H1 (cell line): Measurements from ENCODE around the gene SSTR1. TPM values are rescaled to one million over a fixed set of nuclear protein-coding genes. Genes with fewer than 3 reads are reported as not detected.
A peak's percentile ranks its signal among the peaks of the same experiment; 100 is the strongest.

Source experiments
- CTCF ChIA-PET: fragments of 300-600 bp; sonication (Branson Sonifier 250); formaldehyde crosslinking; loops from one replicate; lab custom pipeline; 2021; ENCODE audit not compliant: partially characterized antibody; lab: Charles Lee
- POLR2A ChIA-PET: fragments of 300-600 bp; sonication (Branson Sonifier 250); formaldehyde crosslinking; loops from one replicate; lab custom pipeline; 2021; ENCODE audit warnings: inconsistent platforms; ENCODE audit not compliant: partially characterized antibody; lab: Charles Lee
- DNase-seq, 2 experiments: peaks; one replicate each; pipeline versions ENCODE4 v3.0.0 to v3.0.0-alpha.2; 2010 to 2022; ENCODE audit warnings: low spot score in 2 of 2, low read depth in 1 of 2, mixed read lengths in 1 of 2
- FAIRE-seq: peaks from 2 replicates; lab custom pipeline; 2011; peaks lifted over from hg19 to GRCh38; lab: Jason Lieb, UNC
- H2AFZ ChIP-seq: 2 replicates; pipeline ENCODE4 v1.8.1; 2012; ENCODE audit warnings: low read length, inconsistent platforms
- H2AK5ac ChIP-seq: 2 replicates; pipeline ENCODE4 v1.6.1; 2013; ENCODE audit warnings: low read depth, low read length
- H2BK120ac ChIP-seq: replicated peaks from 2 replicates; pipeline ENCODE3; 2013; ENCODE audit warnings: low read depth, low read length, inconsistent platforms
- H2BK12ac ChIP-seq: 2 replicates; pipeline ENCODE4 v1.6.1; 2013; ENCODE audit warnings: low read depth, low read length
- H2BK15ac ChIP-seq: 2 replicates; pipeline ENCODE4 v1.6.1; 2013; ENCODE audit warnings: low read length
- H2BK20ac ChIP-seq: 2 replicates; pipeline ENCODE4 v1.6.1; 2013; ENCODE audit warnings: low read length
- H2BK5ac ChIP-seq: 2 replicates; pipeline ENCODE4 v1.6.1; 2013; ENCODE audit warnings: low read depth, low read length
- H3K14ac ChIP-seq: 2 replicates; pipeline ENCODE4 v1.6.1; 2013; ENCODE audit warnings: inconsistent platforms; ENCODE audit not compliant: insufficient read length
- H3K18ac ChIP-seq: 2 replicates; pipeline ENCODE4 v1.6.1; 2013; ENCODE audit warnings: low read length; ENCODE audit errors: extremely low read depth
- H3K23ac ChIP-seq: 2 replicates; pipeline ENCODE4 v1.6.1; 2013; ENCODE audit warnings: inconsistent platforms; ENCODE audit not compliant: insufficient read length
- H3K23me2 ChIP-seq: 2 replicates; pipeline ENCODE4 v1.6.1; 2013; ENCODE audit warnings: low read depth, low read length
- H3K27ac ChIP-seq: 2 replicates; pipeline ENCODE4 v1.6.1; 2011; ENCODE audit warnings: low read depth, low read length, inconsistent platforms
- H3K27me3 ChIP-seq, 4 experiments: replicated peaks in 1 of 4; 1 replicate in 1 of 4; 2 replicates in 3 of 4; pipeline versions ENCODE4 v1.6.1 to v1.8.1; 2011 to 2013; ENCODE audit warnings: low read length in 3 of 4, mild to moderate bottlenecking in 3 of 4, inconsistent platforms in 2 of 4, mixed read lengths in 2 of 4, moderate library complexity in 1 of 4; ENCODE audit not compliant: control insufficient read depth in 3 of 4, insufficient read depth in 3 of 4; ENCODE audit errors: extremely low read depth in 1 of 4
- H3K36me3 ChIP-seq, 4 experiments: 2 replicates each; pipeline versions ENCODE4 v1.6.1 to v1.8.1; 2011 to 2013; ENCODE audit warnings: mild to moderate bottlenecking in 4 of 4, low read length in 3 of 4, moderate library complexity in 2 of 4, control low read depth in 1 of 4, inconsistent platforms in 1 of 4; ENCODE audit not compliant: insufficient read depth in 4 of 4, control insufficient read depth in 2 of 4
- H3K4ac ChIP-seq: replicated peaks from 2 replicates; pipeline ENCODE3; 2013; ENCODE audit warnings: low read length, low read depth, mixed read lengths, inconsistent platforms; ENCODE audit not compliant: insufficient read length
- H3K4me1 ChIP-seq, 4 experiments: replicated peaks in 1 of 4; 1 replicate in 1 of 4; 2 replicates in 3 of 4; pipeline versions ENCODE4 v1.6.1 to v1.8.1; 2011 to 2013; ENCODE audit warnings: low read length in 3 of 4, inconsistent platforms in 2 of 4, mixed read lengths in 1 of 4; ENCODE audit not compliant: insufficient read depth in 4 of 4, control insufficient read depth in 3 of 4
- H3K4me2 ChIP-seq, 2 experiments: 2 replicates each; pipeline versions ENCODE4 v1.6.1 to v1.8.1; 2011 to 2013; ENCODE audit warnings: low read depth in 2 of 2, low read length in 2 of 2, control low read depth in 1 of 2, inconsistent platforms in 1 of 2, mild to moderate bottlenecking in 1 of 2; ENCODE audit not compliant: insufficient read depth in 1 of 2
- H3K4me3 ChIP-seq, 4 experiments: fragments of 200-600, 300-600 bp in 1 of 4; sonication (generic), shearing (Covaris generic), sonication (Bioruptor Twin) in 1 of 4; 2 replicates each; pipeline versions ENCODE4 v1.5.1 to v1.8.1; 2011 to 2016; ENCODE audit warnings: low read length in 4 of 4, low read depth in 3 of 4, control low read depth in 2 of 4, inconsistent platforms in 2 of 4, mild to moderate bottlenecking in 2 of 4, mixed read lengths in 1 of 4, moderate library complexity in 1 of 4; ENCODE audit not compliant: insufficient read depth in 2 of 4; ENCODE audit errors: extremely low read depth in 1 of 4
- H3K56ac ChIP-seq: replicated peaks from 2 replicates; pipeline ENCODE3; 2013; ENCODE audit warnings: low read depth, mild to moderate bottlenecking, mixed read lengths, low read length, inconsistent platforms; ENCODE audit not compliant: insufficient read length
- H3K79me1 ChIP-seq: 2 replicates; pipeline ENCODE4 v1.6.1; 2013; ENCODE audit warnings: low read depth, low read length, control low read depth
- H3K79me2 ChIP-seq, 2 experiments: 2 replicates each; pipeline versions ENCODE4 v1.6.1 to v1.8.1; 2012 to 2013; ENCODE audit warnings: low read length in 2 of 2, mild to moderate bottlenecking in 2 of 2, inconsistent platforms in 1 of 2; ENCODE audit not compliant: insufficient read depth in 2 of 2, control insufficient read depth in 1 of 2
- H3K9ac ChIP-seq, 4 experiments: replicated peaks in 1 of 4; 1 replicate in 1 of 4; 2 replicates in 3 of 4; pipeline versions ENCODE4 v1.6.1 to v1.8.1; 2011 to 2013; ENCODE audit warnings: low read depth in 3 of 4, low read length in 3 of 4, control low read depth in 2 of 4, mild to moderate bottlenecking in 2 of 4, moderate library complexity in 2 of 4, inconsistent platforms in 1 of 4; ENCODE audit errors: extremely low read depth in 1 of 4
- H3K9me3 ChIP-seq, 2 experiments: 2 replicates each; pipeline versions ENCODE4 v1.6.1 to v1.8.1; 2012 to 2013; ENCODE audit warnings: mild to moderate bottlenecking in 2 of 2, moderate library complexity in 2 of 2, control low read depth in 1 of 2, inconsistent platforms in 1 of 2, low read depth in 1 of 2, low read length in 1 of 2, mixed read lengths in 1 of 2; ENCODE audit not compliant: insufficient read depth in 2 of 2
- H4K20me1 ChIP-seq, 2 experiments: replicated peaks in 1 of 2; 2 replicates each; pipeline versions ENCODE3 to v1.8.1; 2011 to 2013; ENCODE audit warnings: inconsistent platforms in 2 of 2, low read length in 2 of 2, mild to moderate bottlenecking in 1 of 2; ENCODE audit not compliant: insufficient read depth in 2 of 2, control insufficient read depth in 1 of 2
- H4K5ac ChIP-seq: 2 replicates; pipeline ENCODE4 v1.6.1; 2013; ENCODE audit warnings: low read length, low read depth, mixed read lengths, inconsistent platforms; ENCODE audit not compliant: insufficient read length
- H4K8ac ChIP-seq: 2 replicates; pipeline ENCODE4 v1.8.0; 2013; ENCODE audit warnings: mild to moderate bottlenecking, moderate library complexity, low read length, inconsistent platforms; ENCODE audit not compliant: insufficient read depth; ENCODE audit errors: extremely low read depth
- H4K91ac ChIP-seq: replicated peaks from 2 replicates; pipeline ENCODE3; 2013; ENCODE audit warnings: low read length, mixed read lengths, inconsistent platforms; ENCODE audit not compliant: insufficient read length
- CBX5 ChIP-seq: fragments of 300-800, 300-1000 bp; sonication (generic); IDR thresholded peaks from 2 replicates; pipeline ENCODE4 v1.7.1; 2016; ENCODE audit warnings: antibody characterized with exemption, low read length, low read depth
- CBX8 ChIP-seq: fragments of 300-800, 300-1000 bp; sonication (generic); IDR thresholded peaks from 2 replicates; pipeline ENCODE4 v1.7.1; 2016; ENCODE audit warnings: low read depth, low read length, borderline replicate concordance
- CREB1 ChIP-seq: IDR thresholded peaks from 2 replicates; pipeline ENCODE4 v1.6.1; 2012; ENCODE audit warnings: inconsistent platforms
- GABPA ChIP-seq: IDR thresholded peaks from 2 replicates; pipeline ENCODE4 v1.6.1; 2011; ENCODE audit warnings: mild to moderate bottlenecking, low read length, moderate library complexity, borderline replicate concordance; ENCODE audit not compliant: insufficient read depth
- HDAC6 ChIP-seq: IDR thresholded peaks from one replicate; pipeline ENCODE4 v1.7.1; 2012; ENCODE audit warnings: low read depth, mild to moderate bottlenecking, inconsistent platforms, low read length, moderate library complexity
- RAD21 ChIP-seq, 2 experiments: IDR thresholded peaks in 1 of 2; conservative IDR thresholded peaks in 1 of 2; 2 replicates each; pipeline ENCODE4 v1.6.1; 2011; ENCODE audit warnings: low read depth in 2 of 2, low read length in 2 of 2, improper control_type of control experiment in 1 of 2, inconsistent platforms in 1 of 2, mild to moderate bottlenecking in 1 of 2, moderate library complexity in 1 of 2
- SIX5 ChIP-seq: IDR thresholded peaks from 2 replicates; pipeline ENCODE4 v1.6.1; 2011; ENCODE audit warnings: mild to moderate bottlenecking, low read depth, low read length
- SP1 ChIP-seq: IDR thresholded peaks from 2 replicates; pipeline ENCODE4 v1.6.1; 2011; ENCODE audit warnings: low read depth, low read length
- SP2 ChIP-seq: IDR thresholded peaks from 2 replicates; pipeline ENCODE4 v1.6.1; 2012; ENCODE audit warnings: mild to moderate bottlenecking, low read length, inconsistent platforms
- TAF7 ChIP-seq: optimal IDR thresholded peaks from 2 replicates; pipeline ENCODE3; 2011; ENCODE audit warnings: low read depth, mild to moderate bottlenecking, inconsistent platforms, low read length, moderate library complexity, borderline replicate concordance
- WGBS, 2 experiments: shearing (Covaris generic) in 1 of 2; methylation state at CpG; one replicate each; pipeline versions ENCODE4 v1.1.6 to v1.1.7; 2013 to 2015; ENCODE audit warnings: low lambda C conversion rate in 2 of 2, mixed read lengths in 2 of 2, inconsistent platforms in 1 of 2, low coverage in 1 of 2, missing lambda C conversion rate in 1 of 2; ENCODE audit not compliant: insufficient replicate concordance in 2 of 2, insufficient coverage in 1 of 2, insufficient read length in 1 of 2; ENCODE audit errors: extremely low coverage in 1 of 2, missing lambda C conversion rate in 1 of 2; 5-methylcytosine and 5-hydroxymethylcytosine counted together
- polyA plus RNA-seq, 7 experiments: library from polyadenylated mRNA; depleted of rRNA in 3 of 7; stranded (reverse) in 5 of 7; unstranded in 2 of 7; fragments of >200 nt in 5 of 7; fragments of 200-250 nt in 2 of 7; gene quantifications; 1 replicate in 5 of 7; 2 replicates in 1 of 7; 4 replicates in 1 of 7; pipeline versions ENCODE4 v1.2.1 to v1.2.3, GENCODE V29; 2011 to 2013; ENCODE audit warnings: missing spikeins in 2 of 7, mixed read lengths in 2 of 7
- total RNA-seq: library from RNA; stranded (reverse); fragmentation: NEBNext Ultra II Directional; extraction: Animal tissue kit (Norgen Biotek cat#: 25700); gene quantifications from 2 replicates; pipeline ENCODE4 v1.2.1, GENCODE V29; 2021

SSTR1 gene
- total and polyA plus RNA-seq, 2 of the 8 experiments (the other 6 are each of a cell fraction or from before 2014, with no cell fraction given): 0.82 to 0.93 TPM

- H2BK12ac ChIP-seq: no peak overlapping the region
- no peak overlapping the region for H3K14ac ChIP-seq
- no peaks in the 10 kb centered on the region for H3K79me1 ChIP-seq
- H4K20me1 ChIP-seq: no peaks in the 10 kb centered on the region
- H3K18ac ChIP-seq: no peak overlapping the region
- H3K79me2 ChIP-seq: no peaks in the 10 kb centered on the region; a peak in 1 of 4 replicates
- H2BK15ac ChIP-seq: no peak overlapping the region
- no peaks in the 10 kb centered on the region for H3K4me1 ChIP-seq
- TF ChIP-seq HDAC6: no peak
- no peak for TF ChIP-seq RAD21 (IDR thresholded peaks at IDR 0.05 in 1 of 2, conservative IDR thresholded peaks at IDR 0.05 in 1 of 2; ENCODE audit: low read depth in 2 of 2, low read length in 2 of 2)
- no peak for TF ChIP-seq TAF7
- TF ChIP-seq CBX5: no peak
- no peak for TF ChIP-seq SP1
- no peak for TF ChIP-seq CBX8
- TF ChIP-seq CREB1: no peak
- no peak for TF ChIP-seq SP2
- TF ChIP-seq SIX5: no peak
- TF ChIP-seq GABPA: no peak
- no peaks in the 10 kb centered on the region; a peak in 1 of 8 replicates for H3K36me3 ChIP-seq
- no peak overlapping the region for H4K8ac ChIP-seq
- ChIA-PET CTCF (no interaction called here), POLR2A (interaction anchor here (0.7 to 1.4 kb wide), 3 partner anchors 23 to 55 kb away, joined by 3 to 4 read pairs (median 4); no protein-coding TSS in a partner anchor)
- no peak overlapping the region for H2AFZ ChIP-seq
- no peak overlapping the region for H4K91ac ChIP-seq
- no peak for FAIRE-seq
- WGBS, 2 experiments: 89% methylated on average over 2 of the region's 2 CpGs; no CpG with 5 or more reads in 1 of the 2 experiments
- no peak overlapping the region for H3K27ac ChIP-seq
- H3K23me2 ChIP-seq: no peaks in the 10 kb centered on the region
- no peak overlapping the region for H2BK5ac ChIP-seq
- peak overlapping the region; percentile 73; the same call in 1 of the 2 replicates for H2BK20ac ChIP-seq
- no peak overlapping the region for H3K4me3 ChIP-seq
- DNase-seq: no peak
- H3K23ac ChIP-seq: no peak overlapping the region
- no peak overlapping the region for H4K5ac ChIP-seq
- H2AK5ac ChIP-seq: no peak overlapping the region
- no peak overlapping the region for H2BK120ac ChIP-seq
- no peak overlapping the region for H3K4me2 ChIP-seq
- H3K4ac ChIP-seq: no peak overlapping the region
- H3K27me3 ChIP-seq: no peaks in the 10 kb centered on the region
- no peak overlapping the region for H3K56ac ChIP-seq
- H3K9ac ChIP-seq: no peak overlapping the region
- H3K9me3 ChIP-seq: peaks cover 0 to 3% of the 10 kb centered on the region in 2 experiments; a peak in 1 of 4 replicates
Measured at GRCh38 chr14:38175658-38176057, 32.0 kb upstream of the SSTR1 start.
